Measurements from ENCODE around the gene GAGE12E.
"Not testable (repeated sequence)": the region's sequence is repeated elsewhere in the genome, so short reads cannot be mapped to it uniquely, and the experiment has no call there.

The GAGE12E gene

GRCh38 chrX:49550989-49551388 lies at the start of gene GAGE12E:
GAGE12E (plus strand) TSS chrX:49551289; CDS start chrX:49552444, 1,155 bp downstream.
- not testable (repeated sequence) for DNase-seq

- DNase-seq = not testable (repeated sequence)
Measured at GRCh38 chrX:49531877-49532276, 19.2 kb upstream of the GAGE12E start, which contains the start of gene GAGE12C. GAGE12C (plus strand) TSS chrX:49532177; CDS start chrX:49533332, 1,155 bp downstream.

- DNase-seq = not testable (repeated sequence)
Measured at GRCh38 chrX:49541433-49541832, 9.7 kb upstream of the GAGE12E start, which contains the start of gene GAGE12D. GAGE12D (plus strand) TSS chrX:49541733; CDS start chrX:49542888, 1,155 bp downstream.

GRCh38 chrX:49560542-49560941 lies 9.5 kb downstream of the GAGE12E start, which contains the start of gene GAGE12F:
GAGE12F (plus strand) TSS chrX:49560842; CDS start chrX:49561997, 1,155 bp downstream.
- DNase-seq = not testable (repeated sequence)

- not testable (repeated sequence) for DNase-seq
Measured at GRCh38 chrX:49568728-49569127, 17.6 kb downstream of the GAGE12E start.

GRCh38 chrX:49569152-49569551 lies 18.1 kb downstream of the GAGE12E start:
- not testable (repeated sequence) for DNase-seq

- DNase-seq = not testable (repeated sequence)
Measured at GRCh38 chrX:49570100-49570499, 19.0 kb downstream of the GAGE12E start, which contains the start of gene GAGE12G. GAGE12G (plus strand) TSS chrX:49570400; CDS start chrX:49571555, 1,155 bp downstream.

GRCh38 chrX:49579649-49580048 lies 28.6 kb downstream of the GAGE12E start, which contains the start of gene GAGE12H:
GAGE12H (plus strand) TSS chrX:49579949; CDS start chrX:49581104, 1,155 bp downstream.
- DNase-seq = not testable (repeated sequence)

GRCh38 chrX:49589196-49589595 lies 38.1 kb downstream of the GAGE12E start, which contains the start of gene GAGE2A:
GAGE2A (plus strand) TSS chrX:49589496; CDS start chrX:49590651, 1,155 bp downstream.
- not testable (repeated sequence) for DNase-seq

- not testable (repeated sequence) for DNase-seq
Measured at GRCh38 chrX:49589769-49590478, 38.8 kb downstream of the GAGE12E start.

GRCh38 chrX:49590488-49590887 lies 39.4 kb downstream of the GAGE12E start:
- not testable (repeated sequence) for DNase-seq

GRCh38 chrX:49598720-49599119 lies 47.6 kb downstream of the GAGE12E start, which contains the start of gene GAGE1:
GAGE1 (plus strand) TSS chrX:49599020; CDS start chrX:49600175, 1,155 bp downstream.
- not testable (repeated sequence) for DNase-seq

All from kidney glomerular epithelial cell (primary cell).